ENCODE results near the gene DISP1.
"Not testable (repeated sequence)": the region's sequence is repeated elsewhere in the genome, so short reads cannot be mapped to it uniquely, and the experiment has no call there.

Gene DISP1

DNA sequence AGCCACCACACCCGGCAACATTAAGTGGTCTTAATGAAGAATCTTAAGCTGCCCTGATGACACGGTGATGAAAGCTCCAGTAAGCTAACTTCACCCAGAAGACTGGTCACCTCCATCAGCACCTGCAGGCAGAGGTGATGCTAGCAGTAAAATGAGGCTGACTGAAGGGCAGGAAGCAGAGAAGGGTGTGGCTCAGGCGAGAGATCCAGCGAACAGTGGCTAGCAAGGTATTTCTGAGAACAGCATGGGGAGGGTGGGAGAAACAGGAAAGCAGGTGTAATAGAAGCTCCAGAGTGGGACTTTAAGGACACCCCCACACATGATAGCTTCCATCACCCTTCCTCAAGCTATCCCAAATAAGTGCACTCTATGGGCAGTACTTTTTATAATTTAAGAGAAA, 15.9 kb upstream of the DISP1 start:
- DNase-seq, result no peak

DNA sequence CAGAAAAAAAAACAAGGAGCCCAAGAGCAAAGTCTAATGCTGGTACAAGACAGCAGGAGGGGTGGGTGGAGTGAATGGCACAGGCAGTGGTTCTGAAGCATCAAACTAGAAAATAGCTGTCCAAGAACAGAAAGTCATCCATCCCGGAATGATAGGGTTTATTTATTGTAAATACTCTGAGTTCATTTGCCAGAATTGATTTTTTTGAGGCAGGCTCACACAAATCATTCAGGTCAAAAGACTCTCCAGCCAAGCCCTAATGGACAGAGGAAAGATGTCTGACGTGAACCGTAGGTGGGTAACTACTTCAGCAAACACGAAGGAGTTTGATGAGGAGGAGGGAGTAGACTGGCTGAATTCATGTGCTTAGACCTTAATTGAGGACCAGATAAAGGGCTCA, 13.8 kb upstream of the DISP1 start:
- DNase-seq, result no peak

DNA sequence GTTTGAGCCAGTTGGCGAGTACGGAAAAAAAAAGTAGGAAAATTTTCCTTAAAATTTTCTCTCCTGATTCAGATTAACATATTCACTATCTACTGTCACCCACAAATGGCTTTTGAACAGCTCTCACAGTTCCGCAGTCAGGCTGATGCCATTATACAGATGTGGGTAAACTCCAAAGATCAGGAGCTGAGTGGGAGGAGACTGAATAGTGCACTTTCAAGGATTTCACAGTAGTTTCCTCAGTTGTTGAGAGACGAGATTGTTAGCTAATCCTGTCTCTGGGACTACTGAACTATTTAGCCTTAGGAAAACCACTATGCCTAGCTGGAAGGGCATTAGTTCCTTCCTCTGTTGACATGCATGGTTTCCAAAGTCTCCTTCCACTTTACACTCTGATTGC, 3.2 kb upstream of the DISP1 start:
- no peak for DNase-seq

DNA sequence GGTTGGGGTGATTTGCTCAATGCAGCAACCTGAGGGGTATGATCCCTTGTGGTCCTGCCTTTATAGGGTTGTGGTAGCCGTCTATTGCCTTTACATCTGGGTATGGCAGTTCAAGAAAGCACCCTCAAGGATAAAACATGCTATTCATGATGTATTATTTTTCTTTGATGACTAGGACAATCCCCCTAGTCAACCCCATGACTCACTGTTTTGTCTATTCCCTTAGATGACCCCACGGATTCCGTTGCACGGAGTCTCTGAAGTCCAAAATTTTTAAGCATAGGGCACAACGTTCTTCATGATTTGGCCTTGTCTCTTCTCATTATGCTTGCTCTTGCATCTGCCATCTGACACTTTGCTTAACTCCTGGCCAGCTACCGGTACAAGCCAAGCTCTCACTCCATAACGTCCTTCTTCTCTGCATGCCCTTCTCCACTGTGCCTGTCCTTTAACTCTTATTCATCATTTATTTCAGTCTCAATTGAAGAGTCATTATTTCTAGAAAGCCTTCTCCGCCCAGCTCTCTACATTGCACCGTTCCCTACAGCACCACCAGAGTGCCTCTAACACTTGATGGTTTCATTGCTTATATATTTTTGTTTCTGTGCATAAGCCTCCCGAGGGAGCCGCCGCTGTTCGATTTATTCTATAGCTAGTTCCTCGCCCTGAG, 838 bp upstream of the DISP1 start:
- DNase-seq, result no peak

DNA sequence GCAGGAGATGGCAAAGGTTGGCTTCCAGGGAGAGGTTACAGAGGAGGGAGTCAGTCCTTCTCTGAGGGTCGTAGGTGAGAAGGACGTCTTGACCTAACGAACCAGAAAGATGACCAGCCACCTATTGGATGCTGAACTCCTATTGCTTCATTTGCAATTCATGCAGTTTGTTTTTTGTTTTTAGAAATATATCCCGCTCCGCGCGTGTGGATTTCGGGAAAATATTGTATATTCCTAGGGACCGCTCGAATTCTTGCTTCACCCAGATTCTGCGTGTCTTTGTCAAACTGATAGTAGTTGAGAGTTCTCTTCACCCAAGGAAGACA, 564 bp downstream of the DISP1 start:
- DNase-seq, result no peak

DNA sequence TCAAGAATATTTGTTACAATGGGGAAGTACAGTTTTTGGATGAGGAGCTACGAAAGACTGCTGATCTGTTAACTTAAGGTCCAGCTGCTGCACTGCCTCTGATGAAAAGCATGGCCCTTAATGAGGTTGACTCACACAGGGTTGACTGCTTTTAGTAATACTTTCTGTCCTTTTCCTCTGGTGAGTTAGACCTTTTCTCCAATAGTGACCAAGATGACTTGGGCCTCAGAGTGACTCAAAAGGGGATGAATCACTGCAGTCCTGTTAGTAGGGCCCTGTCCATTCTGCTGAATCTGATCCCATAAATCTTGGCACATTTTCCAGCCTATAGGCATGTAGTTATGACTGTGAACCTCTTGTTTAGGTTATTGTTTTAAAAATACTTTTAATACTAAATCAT, 2.7 kb downstream of the DISP1 start:
- DNase-seq, result peak in 1 of 3 experiments; percentile 8

DNA sequence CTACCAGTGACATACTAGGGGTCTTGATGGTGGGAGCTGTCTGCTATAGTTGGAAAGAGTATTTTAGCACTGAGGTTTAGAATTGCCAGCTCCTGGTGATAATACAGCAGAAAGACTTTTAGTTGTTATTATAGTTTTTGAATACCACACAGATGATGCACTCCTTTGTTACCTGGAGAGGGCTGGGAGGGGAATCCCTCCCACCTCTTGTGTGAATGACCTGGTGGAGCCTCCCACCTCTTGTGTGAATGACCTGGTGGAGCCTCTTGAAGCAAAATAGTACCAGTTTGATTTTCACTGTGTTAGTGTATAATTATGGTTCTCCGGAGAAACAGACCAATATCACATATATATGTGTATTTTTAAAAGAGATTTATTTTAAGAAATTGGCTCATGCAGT, 3.3 kb downstream of the DISP1 start:
- no peak for DNase-seq

DNA sequence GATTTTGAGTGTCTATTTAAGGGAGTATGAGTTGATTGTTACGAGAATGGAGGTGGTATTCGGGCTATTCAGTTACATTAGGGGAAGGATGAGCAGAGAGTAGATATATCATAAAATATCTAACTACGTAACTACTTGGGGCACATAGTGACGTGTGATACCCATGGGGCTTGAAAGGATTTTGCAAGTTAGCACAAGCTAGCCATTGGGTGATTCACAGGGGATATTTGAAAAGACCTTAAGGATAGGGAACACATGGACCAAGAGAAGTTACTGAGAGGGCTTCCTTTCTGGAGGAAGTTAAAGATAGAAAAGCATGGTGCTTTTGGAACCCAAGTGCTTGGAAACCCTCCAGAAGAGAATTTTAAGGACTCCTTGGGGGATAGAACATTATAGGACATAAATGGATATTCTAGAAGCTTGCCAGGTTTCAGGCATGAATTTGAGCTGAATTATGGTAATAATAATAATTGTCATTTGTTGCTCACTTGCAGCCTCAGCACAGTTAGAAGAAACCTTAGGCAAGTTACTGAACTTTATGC, 5.4 kb downstream of the DISP1 start:
- DNase-seq, result no peak

DNA sequence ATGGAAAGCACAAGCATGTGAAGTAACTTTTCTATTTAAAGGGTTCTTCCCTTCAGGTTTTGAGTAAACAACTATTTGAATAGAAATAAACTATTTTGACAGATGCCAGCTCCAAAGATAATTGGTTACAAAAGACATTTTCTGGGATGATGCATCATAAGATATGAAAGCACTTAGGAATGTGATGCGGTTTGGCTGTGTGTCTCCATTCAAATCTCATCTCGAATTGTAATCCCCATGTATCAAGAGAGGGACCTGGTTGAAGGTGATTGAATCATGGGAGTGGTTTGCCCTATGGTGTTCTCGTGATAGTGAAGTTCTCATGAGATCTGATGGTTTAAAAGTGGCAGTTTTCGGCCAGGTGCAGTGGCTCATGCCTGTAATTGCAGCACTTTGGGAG, 6.4 kb downstream of the DISP1 start:
- DNase-seq, result no peak

DNA sequence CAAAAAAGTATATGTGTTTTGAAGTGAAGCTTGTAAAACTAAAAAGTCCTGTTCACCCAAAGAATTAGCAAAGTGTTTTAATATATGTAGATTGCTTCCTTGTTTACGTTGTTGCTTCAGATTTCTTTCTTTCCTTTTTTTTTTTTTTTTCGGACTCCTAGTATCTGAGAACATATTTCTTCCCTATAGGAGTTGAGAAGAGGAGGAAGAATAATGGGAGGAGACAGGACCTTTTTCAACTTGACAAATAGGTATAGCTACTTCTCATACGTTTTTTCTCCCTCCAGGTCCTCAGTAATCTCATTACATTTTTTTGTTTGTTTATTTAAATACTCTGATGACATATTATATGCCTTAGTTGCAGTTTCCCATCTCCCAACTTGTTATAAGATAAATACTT, 8.9 kb downstream of the DISP1 start:
- no peak for DNase-seq

DNA sequence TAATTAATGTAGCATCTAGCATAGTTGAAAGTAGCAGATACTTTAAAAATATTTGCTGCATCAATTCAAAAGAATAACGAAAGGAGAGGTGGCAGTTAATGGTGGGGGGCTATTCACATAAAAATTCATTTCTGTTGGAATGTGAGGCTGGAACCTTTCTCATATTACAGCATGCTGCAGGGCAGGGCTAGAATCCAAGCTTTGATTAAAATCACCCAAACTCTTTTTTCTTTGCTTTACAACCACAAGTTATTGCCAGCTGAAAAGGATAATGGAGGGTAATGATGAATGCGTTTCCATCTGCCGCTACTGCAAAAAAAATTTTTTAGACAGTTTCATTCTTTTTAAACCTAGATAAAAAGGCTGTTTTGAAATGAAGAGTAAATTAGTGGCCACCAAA, 9.8 kb downstream of the DISP1 start:
- peak in 2 of 3 experiments; percentile 5 to 34 for DNase-seq

DNA sequence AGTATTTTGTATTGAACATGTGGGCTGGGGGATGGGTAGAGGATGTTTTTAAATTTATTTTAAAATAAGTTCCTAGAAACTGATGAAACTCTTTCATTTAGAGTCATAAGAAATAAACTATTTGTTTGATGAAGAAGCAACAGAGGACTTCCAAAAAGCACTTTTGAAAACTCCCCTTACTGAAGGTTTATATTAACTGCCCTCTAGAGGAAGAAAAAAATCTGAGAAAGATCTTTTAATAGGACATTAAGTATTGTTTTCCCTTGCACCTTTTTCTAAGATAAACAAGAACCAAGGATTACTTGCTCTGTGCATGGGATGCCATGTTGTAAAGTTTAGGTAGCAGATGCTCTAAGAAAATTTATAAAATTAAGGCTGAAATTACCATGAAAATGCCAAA, 14.1 kb downstream of the DISP1 start:
- no peak for DNase-seq

DNA sequence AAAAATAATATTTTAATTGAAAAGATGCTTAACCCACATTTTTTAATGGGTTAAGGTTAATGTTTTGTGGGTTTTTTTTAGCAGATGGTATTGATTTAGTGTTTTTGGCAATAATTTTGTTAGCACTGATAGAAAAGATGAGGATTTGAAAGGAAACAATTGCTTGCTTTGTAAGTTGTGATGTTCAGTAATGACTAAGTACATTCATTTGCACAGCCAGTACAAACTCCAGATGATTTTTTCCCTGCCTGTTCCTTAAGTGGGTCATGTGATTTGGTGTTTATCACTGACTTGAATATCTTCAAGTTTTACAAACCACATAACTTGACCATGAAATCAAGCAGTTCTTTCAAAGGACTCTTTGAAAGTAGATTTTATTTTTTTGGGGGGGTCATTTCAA, 15.0 kb downstream of the DISP1 start:
- no peak for DNase-seq

DNA sequence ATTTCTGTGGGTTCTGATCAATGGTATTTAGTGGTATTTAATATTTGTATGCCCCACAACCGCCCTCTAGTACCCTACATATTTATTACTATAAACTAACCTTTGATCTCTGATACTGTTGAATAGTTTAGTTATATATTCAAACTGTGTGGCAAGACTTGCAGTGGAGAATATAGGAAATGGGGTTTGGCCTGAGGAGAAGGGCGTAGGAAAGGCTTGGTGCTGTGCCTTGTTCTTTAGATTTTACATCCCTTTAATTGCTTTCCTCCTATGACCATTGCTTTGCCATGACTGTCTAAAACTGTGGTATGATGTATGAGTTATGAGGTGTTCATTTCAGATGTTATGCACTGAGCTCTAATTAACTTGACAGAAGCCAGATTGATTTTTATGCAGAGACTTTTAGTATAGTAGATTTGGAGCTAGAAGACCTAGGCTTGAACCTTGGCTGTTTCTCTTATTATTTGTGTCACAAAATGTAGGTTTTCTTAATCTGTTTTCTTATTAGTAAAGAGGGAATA, 18.6 kb downstream of the DISP1 start:
- peak in 1 of 3 experiments; percentile 47 for DNase-seq

DNA sequence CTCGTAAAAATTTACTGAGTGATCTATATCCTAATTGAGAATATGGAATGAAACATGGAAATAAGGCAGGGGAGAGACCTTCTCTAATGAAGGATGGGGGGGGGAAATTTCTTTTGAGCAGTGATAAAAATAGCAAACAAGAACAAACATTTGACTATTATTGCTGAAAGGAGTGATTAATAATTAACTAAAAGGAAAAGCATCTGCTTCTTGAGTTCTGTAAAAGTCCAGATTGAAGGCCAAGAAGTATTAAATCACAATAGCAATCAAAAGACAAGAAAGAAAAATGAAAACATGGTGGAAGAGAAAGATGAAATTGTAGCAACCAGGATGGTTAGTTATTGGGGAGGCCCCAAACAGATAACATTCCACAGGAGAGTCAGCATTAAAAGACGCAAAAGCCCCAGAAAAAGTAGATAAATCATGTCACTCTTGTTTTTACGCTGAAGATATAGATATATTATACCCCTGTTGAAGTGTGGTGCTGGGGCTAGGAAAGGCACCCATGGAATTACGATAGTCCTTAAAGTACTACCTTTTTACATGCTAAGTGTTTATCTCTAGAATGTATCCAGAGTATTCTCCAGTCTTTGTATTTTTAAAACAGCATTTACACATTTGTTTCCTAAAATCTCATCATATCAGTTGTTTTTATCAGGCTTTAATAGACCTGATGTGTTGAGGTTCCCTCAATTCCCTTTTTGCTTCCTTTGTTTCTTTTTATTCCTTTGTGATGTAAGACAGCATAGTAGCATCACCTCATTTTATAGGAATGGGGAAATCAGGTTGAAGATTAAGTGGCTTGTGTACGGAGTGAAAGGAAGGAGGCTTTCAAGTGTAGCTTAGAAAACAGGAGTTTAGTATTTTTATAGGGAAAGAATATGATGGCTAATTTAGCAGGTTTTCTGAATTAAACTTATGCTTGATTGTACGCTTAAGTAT, 28.9 kb downstream of the DISP1 start:
- DNase-seq, result no peak

DNA sequence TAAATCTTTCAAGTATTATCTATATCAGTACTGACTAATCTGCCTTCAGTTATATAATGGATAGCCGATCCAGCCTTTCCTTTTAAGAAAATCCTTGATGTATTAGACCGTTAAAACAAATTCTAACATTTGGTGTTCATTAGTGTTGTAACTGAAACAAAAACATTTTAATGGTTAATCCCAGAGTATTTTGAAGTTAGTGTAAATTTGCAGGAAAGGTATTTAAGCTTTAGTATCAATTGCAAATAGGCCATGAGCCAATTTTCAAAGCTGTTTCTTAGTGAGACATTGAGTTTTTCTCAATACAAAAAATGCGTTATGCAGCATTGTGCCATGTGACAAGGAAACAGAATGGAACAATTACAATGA, 29.6 kb downstream of the DISP1 start:
- peak in 1 of 3 experiments; percentile 0 for DNase-seq

DNA sequence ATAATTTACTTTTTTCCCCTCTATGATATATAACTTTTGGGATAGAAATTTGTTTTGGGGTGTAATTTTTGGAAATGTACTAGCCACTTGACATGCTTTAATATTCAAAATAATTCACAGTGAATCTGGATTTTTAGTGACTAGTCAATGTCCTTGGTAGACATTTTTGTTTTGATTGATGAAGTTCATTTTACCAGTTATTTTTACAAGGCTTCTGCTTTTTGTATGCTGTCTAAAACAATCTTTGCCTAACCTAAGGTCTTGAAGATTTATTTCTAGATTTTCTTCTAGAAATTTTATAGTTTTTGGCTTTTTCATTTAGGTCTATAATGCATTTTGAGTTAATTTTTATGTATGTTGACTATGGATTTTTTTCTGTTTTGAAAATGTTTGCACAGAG, 30.9 kb downstream of the DISP1 start:
- no peak for DNase-seq

DNA sequence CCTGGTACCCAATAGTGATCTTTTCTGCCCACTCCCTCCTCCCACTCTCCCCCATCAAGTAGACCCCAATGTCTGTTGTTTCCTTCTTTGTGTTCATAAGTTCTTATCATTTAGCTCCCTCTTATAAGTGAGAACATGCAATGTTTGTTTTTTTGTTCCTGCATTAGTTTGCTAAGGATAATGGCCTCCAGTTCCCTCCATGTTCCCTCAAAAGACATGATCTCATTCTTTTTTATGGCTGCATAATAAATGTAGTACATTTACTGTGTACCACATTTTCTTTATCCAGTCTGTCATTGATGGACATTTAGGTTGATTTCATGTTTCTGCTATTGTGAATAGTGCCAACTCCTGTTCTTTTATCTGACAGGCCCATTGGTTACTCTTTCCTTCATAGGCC, 35.7 kb downstream of the DISP1 start:
- DNase-seq, result not testable (repeated sequence)

DNA sequence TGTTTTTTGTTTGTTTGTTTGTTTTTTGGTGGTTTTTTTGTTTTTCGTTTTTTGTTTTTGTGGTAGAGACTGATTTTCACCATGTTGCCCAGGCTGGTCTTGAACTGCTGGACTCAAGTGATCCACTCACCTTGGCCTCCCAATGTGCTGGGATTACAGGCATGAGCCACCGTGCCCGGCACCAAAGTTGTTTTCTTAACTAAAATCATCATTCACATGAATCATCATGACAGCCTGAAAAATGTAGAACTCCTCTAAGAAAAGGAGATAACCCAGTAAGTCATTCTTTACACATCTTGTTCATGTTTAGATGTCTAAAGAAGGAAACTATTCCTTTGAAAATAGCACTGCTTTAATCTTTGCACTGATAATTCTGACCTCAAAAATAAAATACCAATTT, 37.5 kb downstream of the DISP1 start:
- DNase-seq, result no peak

DNA sequence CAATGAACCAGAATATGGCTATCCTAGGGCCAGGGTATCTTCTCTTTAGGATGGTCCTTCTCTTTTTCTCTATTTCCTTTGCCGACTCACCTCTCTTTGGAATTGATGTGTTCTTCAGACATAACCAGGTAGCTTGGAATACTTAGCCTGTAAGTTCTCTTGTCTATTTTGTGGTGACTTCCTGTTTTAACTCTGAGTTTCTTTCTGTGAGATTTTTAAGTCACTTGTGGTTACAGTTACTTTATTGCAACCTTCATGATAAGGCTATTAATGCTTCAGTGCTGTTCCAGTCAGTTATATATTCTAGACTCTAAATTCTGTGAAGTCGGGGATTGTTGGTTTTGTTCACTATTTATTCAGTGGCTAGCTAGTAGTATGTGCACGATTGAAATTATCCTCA, 46.2 kb downstream of the DISP1 start:
- no peak for DNase-seq
